Stimulated activated naive CD4-positive, alpha-beta T cell (primary cell): ENCODE results near the gene SERINC5.
A peak's percentile ranks its signal among the peaks of the same experiment; 100 is the strongest.

ENCODE experiments used
- DNase-seq, 6 experiments: peaks; one replicate each; lab custom pipeline; 2025; lab: John Stamatoyannopoulos, UW

SERINC5 gene

DNA sequence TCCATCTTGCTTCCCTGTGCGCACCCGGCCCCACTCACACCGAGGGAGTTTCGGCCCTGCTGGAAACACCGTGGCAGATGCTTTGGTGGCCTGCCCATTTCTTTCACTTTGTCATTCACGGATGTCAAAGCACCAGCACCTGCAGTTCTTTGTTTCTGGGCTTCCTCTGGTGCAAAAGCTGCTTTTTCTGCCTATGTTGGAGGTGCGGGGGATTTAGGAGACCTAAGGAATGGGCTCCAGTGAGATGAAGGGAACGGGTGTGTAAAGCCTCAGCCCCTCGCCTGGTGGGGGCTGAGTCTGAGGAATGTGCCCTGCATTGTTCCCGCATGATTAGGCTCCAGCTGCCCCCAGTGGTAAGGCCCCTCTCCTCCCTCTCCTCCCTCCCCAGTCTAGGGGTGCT, 158.4 kb downstream of the SERINC5 start:
- no peak for DNase-seq

DNA sequence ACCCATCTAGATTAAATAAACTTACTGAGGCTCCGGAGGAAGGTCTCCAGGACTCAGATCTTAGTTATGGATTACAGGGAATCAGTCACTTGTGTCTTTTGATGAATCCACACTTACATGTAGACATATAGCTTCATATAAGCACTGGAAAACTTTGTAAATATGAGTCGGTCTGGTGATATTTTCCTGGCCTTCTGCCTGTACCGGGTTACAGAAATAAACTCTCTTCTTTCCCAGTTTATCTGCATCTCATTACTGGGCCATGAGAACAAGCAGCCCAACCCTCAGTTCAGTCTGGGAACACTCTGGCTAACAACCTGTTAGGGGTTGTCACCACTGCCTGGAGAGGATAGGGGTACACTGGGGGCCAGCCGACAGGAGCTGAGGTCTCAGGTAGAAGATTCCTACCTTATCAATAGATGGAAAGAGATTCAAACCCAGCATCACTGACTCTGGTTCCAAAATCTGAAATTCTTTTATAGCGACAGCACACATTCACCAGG, 161.6 kb downstream of the SERINC5 start:
- no peak for DNase-seq

- no peak for DNase-seq
These were observed 162.1 kb downstream of the SERINC5 start for GRCh38 chr5:80093796-80094195.

GRCh38 chr5:80092486-80093107, 163.3 kb downstream of the SERINC5 start:
- DNase-seq, result peak in 1 of 6 experiments; percentile 49

DNA sequence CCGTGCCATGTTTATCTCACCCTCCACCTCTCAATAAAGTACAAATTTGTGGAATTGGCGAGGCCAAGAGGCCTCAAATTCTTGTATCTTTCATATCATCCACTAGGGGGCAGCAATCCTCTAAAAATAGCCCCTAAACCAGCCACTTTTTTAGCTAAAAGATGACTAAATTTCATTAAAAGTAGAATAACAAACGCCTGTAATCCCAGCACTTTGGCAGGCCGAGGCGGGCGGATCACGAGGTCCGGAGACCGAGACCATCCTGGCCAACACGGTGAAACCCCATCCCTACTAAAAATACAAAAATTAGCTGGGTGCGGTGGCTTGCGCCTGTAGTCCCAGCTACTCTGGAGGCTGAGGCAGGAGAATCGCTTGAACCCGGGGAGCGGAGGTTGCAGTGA, 164.1 kb downstream of the SERINC5 start:
- DNase-seq, result peak; percentile 6 to 80 (median 34)

GRCh38 chr5:80090884-80091166, 165.0 kb downstream of the SERINC5 start:
- no peak for DNase-seq

GRCh38 chr5:80083101-80083890, 172.6 kb downstream of the SERINC5 start:
- DNase-seq, result peak in 5 of 6 experiments; percentile 4 to 72 (median 17)

DNA sequence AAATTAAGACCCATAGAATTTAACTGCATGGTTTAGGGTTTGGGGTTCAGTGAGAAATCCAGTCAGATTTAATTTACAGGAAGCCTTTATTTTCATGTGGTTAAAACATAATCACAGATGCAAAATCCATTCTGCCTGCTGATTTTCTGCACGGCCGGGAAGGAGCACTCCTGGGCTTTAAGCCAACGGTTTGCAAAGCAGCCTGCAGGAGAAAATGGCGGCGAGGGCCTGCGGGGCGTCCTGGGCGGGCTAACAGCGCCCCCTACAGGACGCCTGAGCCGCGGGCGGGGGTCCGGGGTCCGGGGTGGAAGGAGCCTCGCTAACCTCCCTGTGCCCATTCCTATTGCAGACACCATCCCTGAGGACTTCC, 173.1 kb downstream of the SERINC5 start:
- DNase-seq, result peak in 5 of 6 experiments; percentile 13 to 67 (median 42)

- DNase-seq, result no peak
These were observed 173.6 kb downstream of the SERINC5 start for GRCh38 chr5:80082281-80082680.

GRCh38 chr5:80078921-80079320, 176.9 kb downstream of the SERINC5 start:
- no peak for DNase-seq

GRCh38 chr5:80077051-80077714, 178.7 kb downstream of the SERINC5 start:
- no peak for DNase-seq

DNA sequence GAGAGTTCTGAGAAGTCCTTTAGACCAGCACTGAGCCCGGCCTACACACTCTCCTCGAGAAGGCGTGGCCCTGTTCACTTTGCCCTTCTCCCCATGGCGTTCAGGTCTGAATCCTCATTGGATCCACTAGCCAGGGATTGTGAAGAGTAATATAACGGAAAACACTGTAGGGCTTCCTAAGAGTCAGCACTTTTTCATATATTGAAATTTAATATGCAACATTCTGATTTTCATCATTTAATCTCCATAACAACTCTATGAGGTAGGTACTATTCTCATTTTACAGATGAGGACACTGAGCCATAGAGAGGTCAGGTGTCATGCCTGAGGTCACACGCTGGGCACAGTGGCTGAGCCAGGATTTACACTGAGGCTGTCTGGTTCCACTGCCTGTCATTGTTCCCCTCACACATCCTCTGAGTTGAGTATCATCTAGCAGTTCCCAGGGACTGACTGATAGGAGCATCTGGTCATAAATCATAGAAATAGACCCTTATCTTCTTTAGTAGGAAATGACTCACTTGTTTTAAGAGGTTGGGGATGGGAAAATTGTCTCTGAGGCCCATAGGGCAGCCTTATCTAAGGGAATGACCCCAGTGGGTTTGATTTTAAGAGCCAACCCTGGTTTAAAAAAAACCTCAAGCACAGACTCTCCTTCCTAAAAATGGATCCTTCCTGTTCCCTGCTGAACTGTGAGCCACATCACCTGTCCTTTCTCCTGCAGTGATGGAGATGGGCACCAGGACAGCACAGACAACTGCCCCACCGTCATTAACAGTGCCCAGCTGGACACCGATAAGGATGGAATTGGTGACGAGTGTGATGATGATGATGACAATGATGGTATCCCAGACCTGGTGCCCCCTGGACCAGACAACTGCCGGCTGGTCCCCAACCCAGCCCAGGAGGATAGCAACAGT, 179.5 kb downstream of the SERINC5 start:
- no peak for DNase-seq

- DNase-seq, result no peak
These were observed 183.5 kb downstream of the SERINC5 start for GRCh38 chr5:80072103-80073073.

- DNase-seq, result no peak
These were observed 184.3 kb downstream of the SERINC5 start for GRCh38 chr5:80071510-80072021.

DNA sequence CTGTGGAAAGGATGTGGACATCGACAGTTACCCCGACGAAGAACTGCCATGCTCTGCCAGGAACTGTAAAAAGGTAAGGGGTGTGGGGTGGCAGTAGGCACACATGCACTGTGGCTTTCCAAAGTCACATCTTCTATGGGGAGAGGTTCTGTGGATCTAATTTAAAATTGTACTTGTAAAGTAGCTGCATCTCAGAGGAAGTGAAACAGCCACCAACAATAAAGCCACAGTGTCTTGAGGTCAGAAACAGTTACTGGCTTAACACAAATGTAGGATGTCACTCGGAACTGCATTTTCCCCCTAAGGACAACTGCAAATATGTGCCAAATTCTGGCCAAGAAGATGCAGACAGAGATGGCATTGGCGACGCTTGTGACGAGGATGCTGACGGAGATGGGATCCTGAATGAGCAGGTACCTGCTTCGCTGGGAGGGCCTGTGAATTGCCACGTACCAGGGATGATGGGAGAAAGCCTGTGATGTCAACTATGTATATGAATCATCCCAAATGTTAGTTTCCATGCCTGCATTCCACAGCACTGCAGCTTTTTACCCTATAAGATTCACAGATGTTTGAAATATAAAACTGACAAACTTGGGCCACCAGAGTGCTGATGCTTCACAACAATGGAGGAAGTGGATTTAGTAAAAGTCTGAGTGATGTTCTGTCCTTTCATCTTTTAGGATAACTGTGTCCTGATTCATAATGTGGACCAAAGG, 185.4 kb downstream of the SERINC5 start:
- DNase-seq, result no peak

- DNase-seq, result no peak
These were observed 185.9 kb downstream of the SERINC5 start for GRCh38 chr5:80069918-80070318.

GRCh38 chr5:80069251-80069800, 186.5 kb downstream of the SERINC5 start:
- DNase-seq, result no peak

GRCh38 chr5:80068775-80069174, 187.1 kb downstream of the SERINC5 start:
- no peak for DNase-seq

DNA sequence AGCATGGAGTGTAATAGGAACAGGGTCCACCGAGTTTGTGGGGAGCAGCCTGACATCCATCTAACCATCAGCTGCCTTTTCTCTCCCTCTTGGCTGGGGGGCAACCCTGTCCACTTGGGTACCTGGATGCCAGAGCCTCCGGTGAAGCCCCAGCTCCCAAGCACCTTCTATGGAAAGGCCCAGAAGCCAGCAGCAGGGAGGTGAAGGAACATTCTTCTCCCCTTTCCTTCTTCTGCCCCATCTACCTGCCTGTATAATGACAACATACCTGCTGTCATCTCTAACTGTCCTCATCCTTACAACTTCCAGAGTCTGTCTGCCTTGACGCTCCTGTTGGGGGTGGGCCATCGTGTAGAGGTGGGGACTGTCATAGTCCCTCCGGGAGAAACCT, 187.6 kb downstream of the SERINC5 start:
- DNase-seq, result no peak
